Hepatocyte (in vitro differentiated cells): ENCODE data around the gene PDCD6IP. TPM values are rescaled to one million over a fixed set of nuclear protein-coding genes. Genes with fewer than 3 reads are reported as not detected.

Experiments used
- DNase-seq: peaks from one replicate; pipeline ENCODE4 v3.0.0-alpha.2; 2016; ENCODE audit warnings: low spot score
- H2AFZ ChIP-seq: fragments of 200-600 bp; sonication (generic); 2 replicates; pipeline ENCODE4 v1.6.0; 2016; ENCODE audit warnings: antibody characterized with exemption, mild to moderate bottlenecking
- H3K27ac ChIP-seq: fragments of 200-600 bp; sonication (generic); 2 replicates; pipeline ENCODE4 v1.5.1; 2016; ENCODE audit warnings: mild to moderate bottlenecking
- H3K27me3 ChIP-seq: fragments of 200-600 bp; sonication (generic); 2 replicates; pipeline ENCODE4 v1.6.1; 2016
- H3K36me3 ChIP-seq: fragments of 200-600 bp; sonication (generic); replicated peaks from 2 replicates; pipeline ENCODE4 v1.5.1; 2016; ENCODE audit warnings: low read depth; ENCODE audit not compliant: insufficient read depth
- H3K4me1 ChIP-seq: fragments of 200-600 bp; sonication (generic); 2 replicates; pipeline ENCODE4 v1.5.1; 2016; ENCODE audit warnings: mild to moderate bottlenecking, moderate library complexity; ENCODE audit not compliant: insufficient read depth
- H3K4me2 ChIP-seq: fragments of 200-600 bp; sonication (generic); 2 replicates; pipeline ENCODE4 v1.6.0; 2016
- H3K4me3 ChIP-seq: fragments of 200-600 bp; sonication (generic); 2 replicates; pipeline ENCODE4 v1.5.1; 2016; ENCODE audit warnings: mild to moderate bottlenecking
- H3K79me2 ChIP-seq: fragments of 200-600 bp; sonication (generic); 2 replicates; pipeline ENCODE4 v1.6.0; 2017; ENCODE audit warnings: mild to moderate bottlenecking
- H3K9me2 ChIP-seq: fragments of 200-600 bp; sonication (generic); replicated peaks from 2 replicates; pipeline ENCODE4 v1.6.0; 2017; ENCODE audit warnings: mild to moderate bottlenecking; ENCODE audit not compliant: insufficient read depth
- H3K9me3 ChIP-seq: fragments of 200-600 bp; sonication (generic); 2 replicates; pipeline ENCODE4 v1.5.1; 2016; ENCODE audit warnings: low read depth, mild to moderate bottlenecking
- H4K20me1 ChIP-seq: fragments of 200-600 bp; sonication (generic); 2 replicates; pipeline ENCODE4 v1.6.0; 2016; ENCODE audit warnings: mild to moderate bottlenecking; ENCODE audit not compliant: insufficient read depth, poor library complexity, severe bottlenecking
- CTCF ChIP-seq: fragments of 200-600 bp; sonication (generic); IDR thresholded peaks from 2 replicates; pipeline ENCODE4 v1.5.1; 2016; ENCODE audit warnings: antibody characterized with exemption, mild to moderate bottlenecking; ENCODE audit not compliant: poor library complexity
- EZH2 ChIP-seq: fragments of 200-600 bp; sonication (generic); IDR thresholded peaks from 2 replicates; pipeline ENCODE4 v1.6.1; 2016; ENCODE audit warnings: antibody characterized with exemption, mild to moderate bottlenecking, borderline replicate concordance
- EZH2phosphoT487 ChIP-seq: fragments of 200-600 bp; sonication (generic); IDR thresholded peaks from one replicate; pipeline ENCODE4 v1.6.1; 2018; ENCODE audit warnings: antibody characterized with exemption, mild to moderate bottlenecking, low read depth, moderate library complexity; ENCODE audit not compliant: unreplicated experiment, severe bottlenecking
- WGBS: methylation state at CpG from one replicate; pipeline ENCODE4 v1.1.6; 2016; ENCODE audit warnings: low lambda C conversion rate; ENCODE audit errors: missing lambda C conversion rate; 5-methylcytosine and 5-hydroxymethylcytosine counted together
- polyA plus RNA-seq: library from polyadenylated mRNA; unstranded; fragments of >200 nt; fragmentation: Nextera tagmentation; extraction: Ambion mirVana; gene quantifications from 2 replicates; pipeline ENCODE4 v1.2.1, GENCODE V29; 2016
- total RNA-seq: library from RNA; depleted of rRNA; stranded (reverse); fragments of >200 nt; gene quantifications from 2 replicates; pipeline ENCODE4 v1.2.3, GENCODE V29; 2014

PDCD6IP gene
- total and polyA plus RNA-seq, 2 experiments from 2014 or later: 83.6 to 121 TPM

GRCh38 chr3:33918126-33918756, 119.8 kb downstream of the PDCD6IP start:
- Histone ChIP-seq H3K4me3 (no peak overlapping the region), H4K20me1 (no peaks in the 10 kb centered on the region), H3K9me3 (no peaks in the 10 kb centered on the region), H3K4me2 (no peak overlapping the region), H3K36me3 (no peaks in the 10 kb centered on the region), H3K4me1 (no peaks in the 10 kb centered on the region), H3K27me3 (no peaks in the 10 kb centered on the region), H3K79me2 (no peaks in the 10 kb centered on the region), H3K27ac (no peak overlapping the region), H2AFZ (no peak overlapping the region), H3K9me2 (no peaks in the 10 kb centered on the region)
- TF ChIP-seq EZH2 (no peak), CTCF (no peak), EZH2phosphoT487 (no peak)
- 73% methylated on average over 4 of the region's 4 CpGs for WGBS
- DNase-seq: no peak

Other genes with a start within 250 kb of the PDCD6IP start
- gene CLASP2, start 80.4 kb upstream of the PDCD6IP start, total RNA-seq: 32.6 and 34.5 TPM in 2 replicates
- 12.0 and 15.8 TPM in 2 replicates for gene CLASP2, start 80.4 kb upstream of the PDCD6IP start, polyA plus RNA-seq